Measurements from ENCODE around the gene GLRB. TPM values are rescaled to one million over a fixed set of nuclear protein-coding genes. Genes with fewer than 3 reads are reported as not detected.
A peak's percentile ranks its signal among the peaks of the same experiment; 100 is the strongest.
"Not testable (repeated sequence)": the region's sequence is repeated elsewhere in the genome, so short reads cannot be mapped to it uniquely, and the experiment has no call there.

The GLRB gene
- total RNA-seq, 1 donor = 27.1 TPM

DNA sequence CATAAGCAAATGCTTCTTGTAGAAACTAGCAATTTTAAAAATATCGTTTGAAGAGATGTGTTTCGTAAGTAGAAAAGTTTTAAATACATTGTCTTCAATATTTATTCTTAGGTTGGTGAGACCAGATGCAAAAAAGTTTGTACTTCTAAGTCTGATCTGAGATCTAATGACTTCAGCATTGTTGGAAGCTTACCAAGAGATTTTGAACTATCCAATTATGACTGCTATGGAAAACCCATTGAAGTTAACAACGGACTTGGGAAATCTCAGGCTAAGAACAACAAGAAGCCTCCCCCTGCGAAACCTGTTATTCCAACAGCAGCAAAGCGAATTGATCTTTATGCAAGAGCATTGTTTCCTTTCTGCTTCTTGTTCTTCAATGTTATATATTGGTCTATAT is 94.4 kb downstream of the GLRB start:
- TF ChIP-seq, protein P1, sequence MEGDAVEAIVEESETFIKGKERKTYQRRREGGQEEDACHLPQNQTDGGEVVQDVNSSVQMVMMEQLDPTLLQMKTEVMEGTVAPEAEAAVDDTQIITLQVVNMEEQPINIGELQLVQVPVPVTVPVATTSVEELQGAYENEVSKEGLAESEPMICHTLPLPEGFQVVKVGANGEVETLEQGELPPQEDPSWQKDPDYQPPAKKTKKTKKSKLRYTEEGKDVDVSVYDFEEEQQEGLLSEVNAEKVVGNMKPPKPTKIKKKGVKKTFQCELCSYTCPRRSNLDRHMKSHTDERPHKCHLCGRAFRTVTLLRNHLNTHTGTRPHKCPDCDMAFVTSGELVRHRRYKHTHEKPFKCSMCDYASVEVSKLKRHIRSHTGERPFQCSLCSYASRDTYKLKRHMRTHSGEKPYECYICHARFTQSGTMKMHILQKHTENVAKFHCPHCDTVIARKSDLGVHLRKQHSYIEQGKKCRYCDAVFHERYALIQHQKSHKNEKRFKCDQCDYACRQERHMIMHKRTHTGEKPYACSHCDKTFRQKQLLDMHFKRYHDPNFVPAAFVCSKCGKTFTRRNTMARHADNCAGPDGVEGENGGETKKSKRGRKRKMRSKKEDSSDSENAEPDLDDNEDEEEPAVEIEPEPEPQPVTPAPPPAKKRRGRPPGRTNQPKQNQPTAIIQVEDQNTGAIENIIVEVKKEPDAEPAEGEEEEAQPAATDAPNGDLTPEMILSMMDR (IDR thresholded peaks at IDR 0.05; ENCODE audit: extremely low read depth, low read depth, low read length) = no peak
- Histone ChIP-seq H3K27me3 (ENCODE audit: insufficient read depth, low read length) (no peaks in the 10 kb centered on the region), H4K20me1 (ENCODE audit: insufficient read depth, low read length) (no peaks in the 10 kb centered on the region), H3K27ac (ENCODE audit: low read depth, low read length) (no peak overlapping the region), H3K4me1 (ENCODE audit: insufficient read depth, low read length) (no peaks in the 10 kb centered on the region), H2AFZ (ENCODE audit: low read length) (no peak overlapping the region), H3K4me3 (ENCODE audit: insufficient read depth, low read length) (no peak overlapping the region), H3K36me3 (ENCODE audit: insufficient read depth, low read length) (no peaks in the 10 kb centered on the region), H3K79me2 (ENCODE audit: insufficient read depth, low read length) (no peaks in the 10 kb centered on the region), H3K4me2 (ENCODE audit: insufficient read depth, low read length) (no peak overlapping the region), H3K9me3 (ENCODE audit: low read depth, low read length) (no peaks in the 10 kb centered on the region)
- no peak for DNase-seq (ENCODE audit: insufficient read length, low spot score, missing footprints)

DNA sequence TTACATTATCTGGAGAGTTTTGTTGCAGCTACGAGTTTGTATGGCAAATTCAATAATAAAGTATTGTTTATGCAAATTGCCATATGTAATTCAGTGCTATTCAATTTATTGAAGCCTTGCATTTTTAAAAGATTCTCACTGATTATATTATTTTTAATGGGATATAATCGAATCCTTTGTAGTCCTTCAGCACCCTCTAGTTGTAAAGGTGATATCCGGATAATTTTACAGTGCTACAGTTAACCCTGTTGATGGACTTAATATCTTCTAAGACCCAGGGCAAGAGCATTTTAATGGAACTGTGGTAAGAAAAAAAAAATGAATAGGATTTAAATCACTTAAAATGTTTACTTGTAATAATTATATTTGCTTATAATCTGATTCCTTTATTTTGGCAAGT is 96.1 kb downstream of the GLRB start:
- no peak overlapping the region for H2AFZ ChIP-seq (ENCODE audit: low read length)
- no peaks in the 10 kb centered on the region for H3K79me2 ChIP-seq (ENCODE audit: insufficient read depth, low read length)
- H3K9me3 ChIP-seq (ENCODE audit: low read depth, low read length) = no peaks in the 10 kb centered on the region
- DNase-seq (ENCODE audit: insufficient read length, low spot score, missing footprints) = no peak
- H4K20me1 ChIP-seq (ENCODE audit: insufficient read depth, low read length) = no peaks in the 10 kb centered on the region
- no peak overlapping the region for H3K27ac ChIP-seq (ENCODE audit: low read depth, low read length)
- H3K36me3 ChIP-seq (ENCODE audit: insufficient read depth, low read length) = no peaks in the 10 kb centered on the region
- H3K4me1 ChIP-seq (ENCODE audit: insufficient read depth, low read length) = no peaks in the 10 kb centered on the region
- no peaks in the 10 kb centered on the region for H3K27me3 ChIP-seq (ENCODE audit: insufficient read depth, low read length)
- no peak overlapping the region for H3K4me2 ChIP-seq (ENCODE audit: insufficient read depth, low read length)
- no peak overlapping the region for H3K4me3 ChIP-seq (ENCODE audit: insufficient read depth, low read length)
- TF ChIP-seq, protein P1 (IDR thresholded peaks at IDR 0.05; ENCODE audit: extremely low read depth, low read depth, low read length) = peak; percentile 39

DNA sequence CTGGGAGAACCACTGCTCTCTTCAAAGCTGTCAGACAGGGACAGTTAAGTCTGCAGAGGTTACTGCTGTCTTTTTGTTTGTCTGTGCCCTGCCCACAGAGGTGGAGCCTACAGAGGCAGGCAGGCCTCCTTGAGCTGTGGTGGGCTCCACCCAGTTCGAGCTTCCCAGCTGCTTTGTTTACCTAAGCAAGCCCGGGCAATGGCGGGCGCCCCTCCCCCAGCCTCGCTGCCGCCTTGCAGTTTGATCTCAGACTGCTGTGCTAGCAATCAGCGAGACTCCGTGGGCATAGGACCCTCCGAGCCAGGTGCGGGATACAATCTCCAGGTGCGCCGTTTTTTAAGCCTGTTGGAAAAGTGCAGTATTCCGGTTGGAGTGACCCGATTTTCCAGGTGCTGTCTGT is 104.3 kb downstream of the GLRB start:
- H3K9me3 ChIP-seq (ENCODE audit: low read depth, low read length); H3K4me2 ChIP-seq (ENCODE audit: insufficient read depth, low read length); H3K36me3 ChIP-seq (ENCODE audit: insufficient read depth, low read length); H4K20me1 ChIP-seq (ENCODE audit: insufficient read depth, low read length); H3K4me1 ChIP-seq (ENCODE audit: insufficient read depth, low read length); DNase-seq (ENCODE audit: insufficient read length, low spot score, missing footprints); H3K4me3 ChIP-seq (ENCODE audit: insufficient read depth, low read length); H2AFZ ChIP-seq (ENCODE audit: low read length); H3K27me3 ChIP-seq (ENCODE audit: insufficient read depth, low read length); H3K27ac ChIP-seq (ENCODE audit: low read depth, low read length); H3K79me2 ChIP-seq (ENCODE audit: insufficient read depth, low read length): not testable (repeated sequence)

DNA sequence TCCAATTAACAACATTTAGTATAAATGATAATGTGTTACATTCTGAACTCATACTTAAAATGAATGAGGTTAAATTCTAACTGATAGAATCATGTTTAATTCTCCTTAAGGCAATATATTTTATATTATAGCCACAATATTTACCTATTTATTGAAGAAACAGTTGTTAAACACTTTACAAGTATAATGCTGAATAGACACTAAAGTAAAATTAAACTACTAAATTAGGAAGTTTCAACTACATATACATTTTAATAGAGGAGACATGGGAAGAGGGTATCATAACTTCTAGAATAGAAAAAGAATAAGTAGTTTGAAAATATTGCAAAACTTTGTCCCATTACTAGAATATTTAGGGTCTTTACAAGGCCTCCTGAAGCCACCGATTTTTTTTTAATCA is 108.3 kb downstream of the GLRB start:
- no peak overlapping the region for H3K4me2 ChIP-seq (ENCODE audit: insufficient read depth, low read length)

More for the DNA sequence above, 108.3 kb downstream of the GLRB start:
- DNase-seq (ENCODE audit: insufficient read length, low spot score, missing footprints) = no peak
- TF ChIP-seq, protein P1 (IDR thresholded peaks at IDR 0.05; ENCODE audit: extremely low read depth, low read depth, low read length) = no peak
- Histone ChIP-seq H3K27ac (ENCODE audit: low read depth, low read length) (no peak overlapping the region), H4K20me1 (ENCODE audit: insufficient read depth, low read length) (no peaks in the 10 kb centered on the region), H3K4me3 (ENCODE audit: insufficient read depth, low read length) (no peak overlapping the region), H3K36me3 (ENCODE audit: insufficient read depth, low read length) (no peaks in the 10 kb centered on the region), H3K4me1 (ENCODE audit: insufficient read depth, low read length) (no peaks in the 10 kb centered on the region), H3K27me3 (ENCODE audit: insufficient read depth, low read length) (no peaks in the 10 kb centered on the region), H3K79me2 (ENCODE audit: insufficient read depth, low read length) (no peaks in the 10 kb centered on the region), H2AFZ (ENCODE audit: low read length) (no peak overlapping the region), H3K9me3 (ENCODE audit: low read depth, low read length) (no peaks in the 10 kb centered on the region)
